ENCODE results near the gene RNF126.

The RNF126 gene

DNA sequence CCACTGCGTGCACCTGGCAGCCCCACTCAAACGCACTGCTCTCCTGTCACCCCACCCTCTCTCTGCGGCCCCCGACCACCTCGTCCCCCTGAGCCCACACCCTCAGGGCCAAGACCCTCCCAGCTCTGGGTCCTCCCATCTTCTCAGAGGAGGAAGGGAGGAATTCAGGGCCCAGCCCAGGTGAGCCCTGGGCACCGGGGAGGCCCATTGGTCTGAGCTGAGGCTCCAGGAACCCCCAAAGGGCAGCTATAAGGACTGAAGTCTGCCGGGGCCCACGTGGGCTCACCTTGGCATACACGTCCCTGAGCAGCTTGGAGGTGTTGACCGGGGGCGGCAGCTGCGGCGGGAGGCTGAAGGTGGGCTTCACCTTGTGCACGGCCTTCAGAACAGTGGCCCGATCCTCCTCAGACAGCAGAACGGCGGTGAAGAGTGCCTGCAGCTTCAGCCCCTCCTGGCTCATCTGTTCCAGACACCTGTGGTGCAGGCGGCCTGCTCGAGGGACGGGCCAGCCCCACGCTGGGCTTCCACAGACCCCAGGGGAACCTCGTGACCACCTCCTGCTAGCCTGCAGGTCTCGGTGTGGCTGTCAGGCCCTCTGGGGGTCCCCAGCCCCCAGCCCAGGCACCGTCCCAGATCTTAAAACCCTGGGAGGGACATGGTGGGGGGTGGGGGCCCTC lies 38.4 kb downstream of the RNF126 start:
- H3K27ac ChIP-seq (replicated peaks): no peak overlapping the region

DNA sequence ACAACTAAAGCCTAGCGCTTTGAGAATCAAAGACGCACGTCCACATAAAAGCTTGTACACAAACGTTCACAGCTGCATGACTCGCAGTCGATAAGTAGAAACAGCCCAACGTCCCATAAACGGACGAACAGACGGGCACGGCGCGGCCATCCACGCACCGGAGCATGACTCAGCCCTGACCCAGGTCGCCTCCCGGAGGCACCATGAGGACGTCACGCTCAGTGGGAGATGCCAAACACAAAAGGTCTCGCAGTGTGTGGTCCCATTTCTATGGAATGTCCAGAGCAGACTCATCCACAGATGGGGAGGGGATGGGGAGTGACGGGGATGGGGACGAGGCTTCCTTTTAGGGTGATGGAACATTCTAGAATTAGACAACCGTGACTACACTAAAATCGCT lies 39.0 kb downstream of the RNF126 start:
- no peak overlapping the region for H3K4me3 ChIP-seq (replicated peaks; ENCODE audit: insufficient read depth, low read length)

More for the DNA sequence above, 38.4 kb downstream of the RNF126 start:
- DNase-seq (ENCODE audit: low read depth in 1 of 2, low spot score in 1 of 2): no peak
- Histone ChIP-seq H3K4me3 (replicated peaks; ENCODE audit: insufficient read depth, low read length) (no peak overlapping the region), H3K27me3 (ENCODE audit: insufficient read depth, poor library complexity, severe bottlenecking) (no peaks in the 10 kb centered on the region)
- TF ChIP-seq SPI1 (IDR thresholded peaks at IDR 0.05; ENCODE audit: borderline replicate concordance, low read depth): no peak
- TF ChIP-seq POLR2AphosphoS5 (IDR thresholded peaks at IDR 0.05; ENCODE audit: low read depth): no peak
- TF ChIP-seq, protein P1, sequence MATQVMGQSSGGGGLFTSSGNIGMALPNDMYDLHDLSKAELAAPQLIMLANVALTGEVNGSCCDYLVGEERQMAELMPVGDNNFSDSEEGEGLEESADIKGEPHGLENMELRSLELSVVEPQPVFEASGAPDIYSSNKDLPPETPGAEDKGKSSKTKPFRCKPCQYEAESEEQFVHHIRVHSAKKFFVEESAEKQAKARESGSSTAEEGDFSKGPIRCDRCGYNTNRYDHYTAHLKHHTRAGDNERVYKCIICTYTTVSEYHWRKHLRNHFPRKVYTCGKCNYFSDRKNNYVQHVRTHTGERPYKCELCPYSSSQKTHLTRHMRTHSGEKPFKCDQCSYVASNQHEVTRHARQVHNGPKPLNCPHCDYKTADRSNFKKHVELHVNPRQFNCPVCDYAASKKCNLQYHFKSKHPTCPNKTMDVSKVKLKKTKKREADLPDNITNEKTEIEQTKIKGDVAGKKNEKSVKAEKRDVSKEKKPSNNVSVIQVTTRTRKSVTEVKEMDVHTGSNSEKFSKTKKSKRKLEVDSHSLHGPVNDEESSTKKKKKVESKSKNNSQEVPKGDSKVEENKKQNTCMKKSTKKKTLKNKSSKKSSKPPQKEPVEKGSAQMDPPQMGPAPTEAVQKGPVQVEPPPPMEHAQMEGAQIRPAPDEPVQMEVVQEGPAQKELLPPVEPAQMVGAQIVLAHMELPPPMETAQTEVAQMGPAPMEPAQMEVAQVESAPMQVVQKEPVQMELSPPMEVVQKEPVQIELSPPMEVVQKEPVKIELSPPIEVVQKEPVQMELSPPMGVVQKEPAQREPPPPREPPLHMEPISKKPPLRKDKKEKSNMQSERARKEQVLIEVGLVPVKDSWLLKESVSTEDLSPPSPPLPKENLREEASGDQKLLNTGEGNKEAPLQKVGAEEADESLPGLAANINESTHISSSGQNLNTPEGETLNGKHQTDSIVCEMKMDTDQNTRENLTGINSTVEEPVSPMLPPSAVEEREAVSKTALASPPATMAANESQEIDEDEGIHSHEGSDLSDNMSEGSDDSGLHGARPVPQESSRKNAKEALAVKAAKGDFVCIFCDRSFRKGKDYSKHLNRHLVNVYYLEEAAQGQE (IDR thresholded peaks at IDR 0.05; ENCODE audit: insufficient replicate concordance, low read depth): no peak
- TF ChIP-seq, protein P2, sequence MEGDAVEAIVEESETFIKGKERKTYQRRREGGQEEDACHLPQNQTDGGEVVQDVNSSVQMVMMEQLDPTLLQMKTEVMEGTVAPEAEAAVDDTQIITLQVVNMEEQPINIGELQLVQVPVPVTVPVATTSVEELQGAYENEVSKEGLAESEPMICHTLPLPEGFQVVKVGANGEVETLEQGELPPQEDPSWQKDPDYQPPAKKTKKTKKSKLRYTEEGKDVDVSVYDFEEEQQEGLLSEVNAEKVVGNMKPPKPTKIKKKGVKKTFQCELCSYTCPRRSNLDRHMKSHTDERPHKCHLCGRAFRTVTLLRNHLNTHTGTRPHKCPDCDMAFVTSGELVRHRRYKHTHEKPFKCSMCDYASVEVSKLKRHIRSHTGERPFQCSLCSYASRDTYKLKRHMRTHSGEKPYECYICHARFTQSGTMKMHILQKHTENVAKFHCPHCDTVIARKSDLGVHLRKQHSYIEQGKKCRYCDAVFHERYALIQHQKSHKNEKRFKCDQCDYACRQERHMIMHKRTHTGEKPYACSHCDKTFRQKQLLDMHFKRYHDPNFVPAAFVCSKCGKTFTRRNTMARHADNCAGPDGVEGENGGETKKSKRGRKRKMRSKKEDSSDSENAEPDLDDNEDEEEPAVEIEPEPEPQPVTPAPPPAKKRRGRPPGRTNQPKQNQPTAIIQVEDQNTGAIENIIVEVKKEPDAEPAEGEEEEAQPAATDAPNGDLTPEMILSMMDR (IDR thresholded peaks at IDR 0.05; ENCODE audit: insufficient read depth, low read length): no peak
- no peak for TF ChIP-seq GABPA (IDR thresholded peaks at IDR 0.05; ENCODE audit: low read depth)

DNA sequence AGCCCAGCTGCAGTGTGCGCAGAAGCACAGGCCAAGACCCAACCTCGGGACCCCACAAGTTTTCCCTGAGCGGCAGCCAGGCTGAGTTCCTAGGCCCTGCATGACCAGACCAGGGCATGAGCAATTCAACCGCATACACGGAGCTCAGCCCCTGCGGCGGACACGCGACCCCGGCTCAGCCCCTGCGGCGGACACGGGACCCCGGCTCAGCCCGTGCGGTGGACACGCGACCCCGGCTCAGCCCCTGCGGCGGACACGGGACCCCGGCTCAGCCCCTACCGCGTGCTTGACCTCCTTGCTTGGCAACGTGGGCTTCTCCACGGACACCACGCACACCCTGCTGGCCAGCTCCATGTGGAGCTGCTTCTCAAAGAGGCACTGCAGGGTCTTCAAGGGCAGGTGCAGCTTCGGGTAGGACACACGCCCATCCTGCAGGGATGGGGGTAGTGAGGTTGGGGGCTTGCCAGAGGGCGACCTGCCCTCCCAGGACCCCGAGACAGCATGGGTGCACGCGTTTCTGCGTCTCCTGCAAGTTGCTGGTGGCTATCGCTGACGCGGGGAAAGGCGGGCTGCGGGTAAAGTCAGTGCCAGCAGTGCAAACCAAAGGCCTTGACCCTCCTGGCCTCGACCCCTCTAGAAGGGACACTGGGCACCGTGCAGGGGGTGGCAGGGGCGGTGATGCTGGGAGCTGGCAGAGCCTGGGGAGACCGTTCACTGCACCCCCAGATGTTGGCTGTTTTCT lies 39.7 kb downstream of the RNF126 start:
- H3K27me3 ChIP-seq (ENCODE audit: insufficient read depth, poor library complexity, severe bottlenecking): no peaks in the 10 kb centered on the region
- no peak for DNase-seq (ENCODE audit: low read depth in 1 of 2, low spot score in 1 of 2)
- no peak overlapping the region for H3K27ac ChIP-seq (replicated peaks)
- TF ChIP-seq GABPA (IDR thresholded peaks at IDR 0.05; ENCODE audit: low read depth) (no peak), SPI1 (IDR thresholded peaks at IDR 0.05; ENCODE audit: borderline replicate concordance, low read depth) (no peak), POLR2AphosphoS5 (IDR thresholded peaks at IDR 0.05; ENCODE audit: low read depth) (no peak)
- TF ChIP-seq, protein P1 (IDR thresholded peaks at IDR 0.05; ENCODE audit: insufficient replicate concordance, low read depth): no peak
- TF ChIP-seq, protein P2 (IDR thresholded peaks at IDR 0.05; ENCODE audit: insufficient read depth, low read length): no peak
- no peak overlapping the region for H3K4me3 ChIP-seq (replicated peaks; ENCODE audit: insufficient read depth, low read length)

More for the DNA sequence above, 39.0 kb downstream of the RNF126 start:
- no peak overlapping the region for H3K27ac ChIP-seq (replicated peaks)
- H3K27me3 ChIP-seq (ENCODE audit: insufficient read depth, poor library complexity, severe bottlenecking): no peaks in the 10 kb centered on the region
- TF ChIP-seq POLR2AphosphoS5 (IDR thresholded peaks at IDR 0.05; ENCODE audit: low read depth) (no peak), SPI1 (IDR thresholded peaks at IDR 0.05; ENCODE audit: borderline replicate concordance, low read depth) (no peak), GABPA (IDR thresholded peaks at IDR 0.05; ENCODE audit: low read depth) (no peak)
- TF ChIP-seq, protein P1 (IDR thresholded peaks at IDR 0.05; ENCODE audit: insufficient replicate concordance, low read depth): no peak
- TF ChIP-seq, protein P2 (IDR thresholded peaks at IDR 0.05; ENCODE audit: insufficient read depth, low read length): no peak
- no peak for DNase-seq (ENCODE audit: low read depth in 1 of 2, low spot score in 1 of 2)

Data from HL-60 (cell line).